ENCODE results near the gene LYST. TPM values are rescaled to one million over a fixed set of nuclear protein-coding genes. Genes with fewer than 3 reads are reported as not detected.

Gene LYST
- total and polyA plus RNA-seq, 2 of the 4 experiments (the other 2 are of a cell fraction): 2.2 to 7.2 TPM

DNA sequence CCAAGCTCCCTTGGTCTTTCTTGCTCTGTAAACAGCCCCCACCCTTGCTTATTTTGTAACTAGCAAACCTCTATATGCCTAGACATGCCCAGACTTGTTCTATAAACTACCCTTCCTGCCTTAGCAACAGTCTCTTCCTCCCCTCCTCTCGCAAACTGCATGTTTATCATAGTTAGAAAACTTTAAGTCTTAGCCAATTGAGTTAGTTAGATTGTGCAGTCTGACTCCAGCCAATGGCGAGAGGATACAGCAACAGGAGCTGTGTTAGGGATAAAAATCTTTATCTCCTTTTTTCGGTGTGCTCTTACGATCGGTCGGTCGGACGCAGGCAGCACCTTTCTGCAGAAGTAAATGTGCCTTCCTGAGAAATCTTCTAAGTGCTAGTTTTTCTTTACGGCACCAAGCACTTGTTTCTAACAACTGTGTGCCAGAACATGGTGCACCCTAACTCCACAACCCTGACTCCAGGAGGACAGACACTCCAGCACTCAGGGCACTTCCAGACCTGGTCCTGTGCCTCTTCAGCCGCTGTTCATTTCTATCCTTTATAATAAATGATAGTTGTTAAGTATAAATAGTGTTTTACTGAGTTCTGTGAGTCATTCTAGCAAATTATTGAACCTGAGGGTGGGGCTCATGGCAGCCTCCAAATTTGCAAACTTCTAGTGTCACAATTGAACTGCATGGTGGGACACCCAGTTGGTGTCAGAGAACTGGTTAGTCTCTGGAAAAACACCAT, 191.4 kb downstream of the LYST start:
- H3K27me3 ChIP-seq (ENCODE audit: control insufficient read depth, insufficient read depth, low read length): no peaks in the 10 kb centered on the region
- peaks cover 3% of the 10 kb centered on the region; the same call in 1 of the 2 replicates for H3K9me1 ChIP-seq (ENCODE audit: insufficient read depth, low read length)
- in situ Hi-C loops (cut with MboI; ENCODE audit: low sequenced_read_pairs) (no loop called here), intact Hi-C loops (cut with micrococcal nuclease) (no loop called here), dilution Hi-C loops (cut with HindIII; ENCODE audit: low sequenced_read_pairs, unreplicated experiment) (no loop called here)
- H3K4ac ChIP-seq (ENCODE audit: low read depth, low read length): no peak overlapping the region
- 0 out of 2 replicates have a peak overlapping the region, but pooled peaks have one; percentile 1 for H3K14ac ChIP-seq (replicated peaks; ENCODE audit: low read depth, low read length)
- no peak overlapping the region for H4K5ac ChIP-seq (ENCODE audit: low read depth, low read length)
- peaks cover 6% of the 10 kb centered on the region for H3K36me3 ChIP-seq (ENCODE audit: control insufficient read depth, insufficient read depth, low read length)
- peak overlapping the region; percentile 81 for H2BK5ac ChIP-seq (ENCODE audit: low read depth, low read length, poor library complexity, severe bottlenecking)
- H2BK15ac ChIP-seq (ENCODE audit: low read depth, low read length): no peak overlapping the region
- no peak overlapping the region for H2AK9ac ChIP-seq (replicated peaks; ENCODE audit: low read depth, low read length, poor library complexity)
- TF ChIP-seq CEBPB (IDR thresholded peaks at IDR 0.05; ENCODE audit: low read depth, low read length) (no peak), MAZ (IDR thresholded peaks at IDR 0.05; ENCODE audit: borderline replicate concordance, low read depth, low read length) (peak; percentile 69; the same call in 1 of the 2 replicates)
- no peaks in the 10 kb centered on the region for H3K4me1 ChIP-seq (ENCODE audit: control insufficient read depth, insufficient read depth, low read length)
- no TSS peak for BruUV-seq (replicated peaks)
- no peak overlapping the region for H3K4me3 ChIP-seq (ENCODE audit: insufficient read depth, low read depth, low read length)
- H2BK120ac ChIP-seq (ENCODE audit: low read depth, low read length): peak overlapping the region; percentile 52; the same call in 1 of the 2 replicates
- H4K8ac ChIP-seq (ENCODE audit: low read depth in 2 of 2, low read length in 2 of 2): no peak overlapping the region
- peak; percentile 18 for DNase-seq
- H3K9ac ChIP-seq (ENCODE audit: low read depth, low read length): no peak overlapping the region
- WGBS, 2 experiments (ENCODE audit: extremely low coverage in 2 of 2, insufficient read length in 1 of 2): no CpG with 5 or more reads among the region's 10 CpGs
- H3K4me2 ChIP-seq (ENCODE audit: low read depth, low read length): no peak overlapping the region
- H2AK5ac ChIP-seq (ENCODE audit: low read depth, low read length): no peak overlapping the region
- H3K27ac ChIP-seq (ENCODE audit: insufficient read depth, low read length): peak overlapping the region; percentile 69; the same call in 1 of the 2 replicates
- no peak; the same call in 1 of the 2 replicates for ATAC-seq (ENCODE audit: low read depth)
- POLR2A ChIA-PET (ENCODE audit: unreplicated experiment): no interaction called here
- 0 out of 2 replicates have a peak overlapping the region, but pooled peaks have one; percentile 10 for H2BK20ac ChIP-seq (ENCODE audit: low read depth, low read length)
- H3K9me3 ChIP-seq (ENCODE audit: control insufficient read depth, insufficient read depth, low read length): peaks cover 12% of the 10 kb centered on the region
- H3K23ac ChIP-seq (ENCODE audit: low read depth, low read length): 0 out of 2 replicates have a peak overlapping the region, but pooled peaks have one; percentile 51
- CTCF ChIA-PET: no interaction called here
- H3K18ac ChIP-seq (ENCODE audit: low read depth, low read length): peak overlapping the region; percentile 78; the same call in 1 of the 2 replicates
- H4K91ac ChIP-seq (ENCODE audit: insufficient read depth, low read depth, low read length): no peak overlapping the region; the same call in 1 of the 2 replicates
- H3K79me1 ChIP-seq (ENCODE audit: low read depth in 1 of 2, low read length in 2 of 2): no peaks in the 10 kb centered on the region
- no peak overlapping the region for H3K56ac ChIP-seq (ENCODE audit: extremely low read depth, insufficient read depth, low read length)
- H2AFZ ChIP-seq (replicated peaks; ENCODE audit: low read length, poor library complexity): no peak overlapping the region
- H4K20me1 ChIP-seq (ENCODE audit: insufficient read depth, low read length): no peaks in the 10 kb centered on the region

Data from IMR-90 (cell line).